Effector memory CD8-positive, alpha-beta T cell (primary cell): ENCODE results near the gene BABAM2.
A peak's percentile ranks its signal among the peaks of the same experiment; 100 is the strongest.

Experiments
- ATAC-seq: fragments of 150-1000 bp; cut with Tn5 transposase; replicated peaks from 2 replicates; pipeline ENCODE4 v1.10.0; 2021; ENCODE audit warnings: mild to moderate bottlenecking, moderate library complexity
- DNase-seq, 3 experiments: peaks; one replicate each; pipeline ENCODE4 v3.0.0; 2021
- H3K27ac Mint-ChIP-seq, 2 donors: one replicate each; pipeline ENCODE4 v1.8.0; 2022; ENCODE audit warnings: mild to moderate bottlenecking in 2 of 2, mixed read lengths in 2 of 2, moderate library complexity in 2 of 2
- H3K27me3 Mint-ChIP-seq, 2 donors: one replicate each; pipeline ENCODE4 v1.8.0; 2022; ENCODE audit warnings: mixed read lengths in 2 of 2
- H3K36me3 Mint-ChIP-seq: one replicate; pipeline ENCODE4 v1.8.0; 2022; ENCODE audit warnings: mild to moderate bottlenecking, moderate library complexity, mixed read lengths; ENCODE audit not compliant: insufficient read depth
- H3K4me1 Mint-ChIP-seq, 2 donors: one replicate each; pipeline ENCODE4 v1.8.0; 2022; ENCODE audit warnings: low read depth in 2 of 2, mixed read lengths in 2 of 2
- H3K4me3 Mint-ChIP-seq, 2 donors: one replicate each; pipeline ENCODE4 v1.8.0; 2022; ENCODE audit warnings: mild to moderate bottlenecking in 2 of 2, mixed read lengths in 2 of 2, moderate library complexity in 2 of 2
- H3K9me3 Mint-ChIP-seq, 2 donors: one replicate each; pipeline ENCODE4 v1.8.0; 2022; ENCODE audit warnings: mixed read lengths in 2 of 2

BABAM2 gene

GRCh38 chr2:28300485-28301341 lies 410.2 kb downstream of the BABAM2 start:
- no peaks in the 10 kb centered on the region for H3K27me3 Mint-ChIP-seq
- DNase-seq = no peak
- H3K4me3 Mint-ChIP-seq = no peak overlapping the region
- no peak for ATAC-seq
- peaks cover 6% of the 10 kb centered on the region for H3K36me3 Mint-ChIP-seq
- peaks cover 0 to 4% of the 10 kb centered on the region in 2 donors for H3K4me1 Mint-ChIP-seq
- peak overlapping the region in 1 of 2 donors; percentile 48 for H3K27ac Mint-ChIP-seq
- H3K9me3 Mint-ChIP-seq = peaks cover 0 to 1% of the 10 kb centered on the region in 2 donors

GRCh38 chr2:28305202-28305601 lies 414.7 kb downstream of the BABAM2 start:
- Mint-ChIP-seq H3K4me1 (peaks cover 0 to 4% of the 10 kb centered on the region in 2 donors), H3K36me3 (peaks cover 6% of the 10 kb centered on the region), H3K4me3 (no peak overlapping the region), H3K27me3 (no peaks in the 10 kb centered on the region), H3K9me3 (peaks cover 0 to 1% of the 10 kb centered on the region in 2 donors), H3K27ac (no peak overlapping the region)
- no peak for ATAC-seq
- DNase-seq = no peak

GRCh38 chr2:28310107-28310506 lies 419.6 kb downstream of the BABAM2 start:
- ATAC-seq = no peak
- Mint-ChIP-seq H3K27me3 (no peaks in the 10 kb centered on the region), H3K27ac (no peak overlapping the region), H3K9me3 (no peaks in the 10 kb centered on the region), H3K4me1 (no peaks in the 10 kb centered on the region), H3K36me3 (no peaks in the 10 kb centered on the region), H3K4me3 (no peak overlapping the region)
- no peak for DNase-seq

- Mint-ChIP-seq H3K9me3 (no peaks in the 10 kb centered on the region), H3K27me3 (no peaks in the 10 kb centered on the region), H3K27ac (peak overlapping the region in 1 of 2 donors; percentile 29), H3K4me3 (no peak overlapping the region), H3K36me3 (no peaks in the 10 kb centered on the region), H3K4me1 (no peaks in the 10 kb centered on the region)
- ATAC-seq (no peak), DNase-seq (no peak)
Observed at GRCh38 chr2:28311660-28312249, 421.2 kb downstream of the BABAM2 start.

- DNase-seq = no peak
- Mint-ChIP-seq H3K27me3 (no peaks in the 10 kb centered on the region), H3K4me3 (no peak overlapping the region), H3K36me3 (no peaks in the 10 kb centered on the region), H3K9me3 (no peaks in the 10 kb centered on the region), H3K4me1 (no peaks in the 10 kb centered on the region), H3K27ac (peak overlapping the region; percentile 29 to 75)
- no peak for ATAC-seq
Observed at GRCh38 chr2:28312307-28313219, 422.0 kb downstream of the BABAM2 start.

- ATAC-seq = no peak
Observed at GRCh38 chr2:28313220-28313784, 422.8 kb downstream of the BABAM2 start.

GRCh38 chr2:28314968-28315367 lies 424.4 kb downstream of the BABAM2 start:
- DNase-seq (no peak), ATAC-seq (no peak)
- Mint-ChIP-seq H3K36me3 (no peaks in the 10 kb centered on the region), H3K4me3 (no peak overlapping the region), H3K27me3 (no peaks in the 10 kb centered on the region), H3K27ac (peak overlapping the region; percentile 61 to 63), H3K4me1 (peaks cover 0 to 2% of the 10 kb centered on the region in 2 donors), H3K9me3 (no peaks in the 10 kb centered on the region)

More at GRCh38 chr2:28313220-28313784, 422.8 kb downstream of the BABAM2 start:
- H3K27me3 Mint-ChIP-seq = no peaks in the 10 kb centered on the region
- peaks cover 0 to 2% of the 10 kb centered on the region in 2 donors for H3K4me1 Mint-ChIP-seq
- no peak for DNase-seq
- peak overlapping the region in 1 of 2 donors; percentile 75 for H3K27ac Mint-ChIP-seq
- H3K4me3 Mint-ChIP-seq = no peak overlapping the region
- H3K36me3 Mint-ChIP-seq = no peaks in the 10 kb centered on the region
- H3K9me3 Mint-ChIP-seq = no peaks in the 10 kb centered on the region

GRCh38 chr2:28316546-28317335 lies 426.2 kb downstream of the BABAM2 start:
- ATAC-seq (no peak), DNase-seq (no peak)
- Mint-ChIP-seq H3K27me3 (no peaks in the 10 kb centered on the region), H3K4me3 (no peak overlapping the region), H3K36me3 (no peaks in the 10 kb centered on the region), H3K9me3 (no peaks in the 10 kb centered on the region), H3K27ac (no peak overlapping the region), H3K4me1 (peaks cover 0 to 2% of the 10 kb centered on the region in 2 donors)

- Mint-ChIP-seq H3K36me3 (peaks cover 5% of the 10 kb centered on the region), H3K27me3 (no peaks in the 10 kb centered on the region), H3K27ac (no peak overlapping the region), H3K9me3 (no peaks in the 10 kb centered on the region), H3K4me1 (peaks cover 0 to 2% of the 10 kb centered on the region in 2 donors), H3K4me3 (no peak overlapping the region)
- ATAC-seq (no peak), DNase-seq (no peak)
Observed at GRCh38 chr2:28317390-28317789, 426.9 kb downstream of the BABAM2 start.

GRCh38 chr2:28318023-28318422 lies 427.5 kb downstream of the BABAM2 start:
- no peak overlapping the region for H3K27ac Mint-ChIP-seq

GRCh38 chr2:28318462-28319117 lies 428.1 kb downstream of the BABAM2 start:
- peaks cover under 1 to 5% of the 10 kb centered on the region in 2 donors for H3K4me1 Mint-ChIP-seq
- no peak for ATAC-seq
- no peak overlapping the region for H3K4me3 Mint-ChIP-seq
- no peak for DNase-seq
- no peaks in the 10 kb centered on the region for H3K27me3 Mint-ChIP-seq
- peaks cover 5% of the 10 kb centered on the region for H3K36me3 Mint-ChIP-seq
- no peaks in the 10 kb centered on the region for H3K9me3 Mint-ChIP-seq
- H3K27ac Mint-ChIP-seq = no peak overlapping the region

More at GRCh38 chr2:28318023-28318422, 427.5 kb downstream of the BABAM2 start:
- Mint-ChIP-seq H3K27me3 (no peaks in the 10 kb centered on the region), H3K36me3 (peaks cover 5% of the 10 kb centered on the region), H3K4me1 (peaks cover 0 to 4% of the 10 kb centered on the region in 2 donors), H3K4me3 (no peak overlapping the region), H3K9me3 (no peaks in the 10 kb centered on the region)
- DNase-seq (no peak), ATAC-seq (no peak)
